ENCODE results near the gene NAMPT. TPM values are rescaled to one million over a fixed set of nuclear protein-coding genes. Genes with fewer than 3 reads are reported as not detected.

Gene NAMPT
- total RNA-seq, 1 donor from 2014 or later = 64.4 TPM

GRCh38 chr7:106247841-106248240, 36.9 kb downstream of the NAMPT start:
- H3K4me1 Mint-ChIP-seq (ENCODE audit: unreplicated experiment) = no peaks in the 10 kb centered on the region
- H3K36me3 Mint-ChIP-seq (ENCODE audit: unreplicated experiment) = peaks cover 46% of the 10 kb centered on the region
- DNase-seq (ENCODE audit: extremely low spot score, unreplicated experiment) = no peak
- H3K27ac Mint-ChIP-seq (ENCODE audit: unreplicated experiment) = no peak overlapping the region
- no peak overlapping the region for H3K4me3 Mint-ChIP-seq (ENCODE audit: unreplicated experiment)
- no peaks in the 10 kb centered on the region for H3K27me3 Mint-ChIP-seq (ENCODE audit: unreplicated experiment)
- no peak for TF ChIP-seq CTCF (IDR thresholded peaks at IDR 0.05)
- peaks cover 18% of the 10 kb centered on the region for H3K9me3 Mint-ChIP-seq (ENCODE audit: unreplicated experiment)

DNA sequence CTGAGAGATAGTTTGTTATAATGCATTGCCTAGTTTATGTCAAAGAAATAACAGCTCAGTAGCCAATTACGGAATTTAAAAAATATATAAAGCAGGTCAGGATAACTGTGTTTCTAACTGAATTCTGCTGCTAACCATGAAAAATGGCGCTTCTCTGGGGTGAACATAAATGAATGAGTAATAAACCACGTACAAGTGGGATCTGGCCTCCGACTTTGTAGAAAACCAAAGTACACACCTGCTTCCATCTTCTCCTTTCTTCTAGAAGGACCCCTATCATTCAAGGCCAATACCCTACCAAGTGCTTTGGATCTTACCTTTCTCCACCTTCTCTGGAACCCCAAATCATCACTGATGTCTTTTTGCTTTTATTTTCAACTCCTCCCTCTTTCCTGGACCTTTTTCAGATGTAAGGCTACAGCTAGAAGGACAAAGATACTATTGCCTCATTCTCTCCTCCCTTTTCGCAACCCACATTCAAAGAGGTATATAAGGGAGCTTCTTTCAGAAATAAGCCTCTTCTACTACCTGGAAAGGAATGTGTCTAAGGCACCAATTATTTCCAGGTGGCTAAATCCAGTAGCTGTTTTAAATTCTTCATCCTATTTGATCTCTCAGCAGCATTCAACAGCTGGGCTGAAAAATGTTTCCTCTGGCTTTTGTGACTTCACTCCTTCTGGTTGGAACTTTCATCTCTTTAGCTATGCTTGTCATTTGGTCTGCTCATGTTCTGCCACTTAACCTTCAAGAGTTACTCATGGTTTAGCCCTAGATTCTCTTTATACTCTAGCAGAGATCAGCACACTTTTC, 37.7 kb downstream of the NAMPT start:
- no peak for DNase-seq (ENCODE audit: extremely low spot score, unreplicated experiment)
- H3K27me3 Mint-ChIP-seq (ENCODE audit: unreplicated experiment) = no peaks in the 10 kb centered on the region
- H3K4me3 Mint-ChIP-seq (ENCODE audit: unreplicated experiment) = no peak overlapping the region
- no peaks in the 10 kb centered on the region for H3K4me1 Mint-ChIP-seq (ENCODE audit: unreplicated experiment)
- no peak overlapping the region for H3K27ac Mint-ChIP-seq (ENCODE audit: unreplicated experiment)
- H3K9me3 Mint-ChIP-seq (ENCODE audit: unreplicated experiment) = peaks cover 18% of the 10 kb centered on the region
- peaks cover 40% of the 10 kb centered on the region for H3K36me3 Mint-ChIP-seq (ENCODE audit: unreplicated experiment)
- no peak for TF ChIP-seq CTCF (IDR thresholded peaks at IDR 0.05)

DNA sequence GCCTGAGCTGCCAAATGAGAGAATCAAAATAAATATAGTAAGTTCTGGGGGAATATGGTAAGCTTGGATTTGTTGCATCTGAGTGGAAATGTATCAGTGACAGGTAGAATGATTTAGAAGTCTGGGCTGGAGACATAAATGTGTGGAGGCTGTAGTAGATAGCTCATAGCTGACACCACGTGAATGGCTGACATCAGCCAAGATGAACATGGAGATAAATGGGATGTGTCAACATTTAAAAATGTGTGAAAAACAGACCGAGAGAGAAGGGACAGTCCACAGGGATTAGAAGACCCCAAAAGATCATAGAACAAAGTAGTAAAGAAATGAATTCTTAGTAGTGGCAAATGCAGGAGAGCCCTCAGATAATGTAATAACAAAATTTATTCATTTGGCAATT, 40.9 kb downstream of the NAMPT start:
- H3K36me3 Mint-ChIP-seq (ENCODE audit: unreplicated experiment) = peaks cover 25% of the 10 kb centered on the region
- no peak overlapping the region for H3K27ac Mint-ChIP-seq (ENCODE audit: unreplicated experiment)
- peaks cover 9% of the 10 kb centered on the region for H3K4me1 Mint-ChIP-seq (ENCODE audit: unreplicated experiment)
- H3K9me3 Mint-ChIP-seq (ENCODE audit: unreplicated experiment) = peaks cover 18% of the 10 kb centered on the region
- TF ChIP-seq CTCF (IDR thresholded peaks at IDR 0.05) = no peak
- no peak for DNase-seq (ENCODE audit: extremely low spot score, unreplicated experiment)
- no peak overlapping the region for H3K4me3 Mint-ChIP-seq (ENCODE audit: unreplicated experiment)
- H3K27me3 Mint-ChIP-seq (ENCODE audit: unreplicated experiment) = no peaks in the 10 kb centered on the region

- H3K4me1 Mint-ChIP-seq (ENCODE audit: unreplicated experiment) = peaks cover 25% of the 10 kb centered on the region
- H3K9me3 Mint-ChIP-seq (ENCODE audit: unreplicated experiment) = peaks cover 9% of the 10 kb centered on the region
- no peak for TF ChIP-seq CTCF (IDR thresholded peaks at IDR 0.05)
- DNase-seq (ENCODE audit: extremely low spot score, unreplicated experiment) = no peak
- H3K27ac Mint-ChIP-seq (ENCODE audit: unreplicated experiment) = no peak overlapping the region
- H3K27me3 Mint-ChIP-seq (ENCODE audit: unreplicated experiment) = no peaks in the 10 kb centered on the region
- H3K36me3 Mint-ChIP-seq (ENCODE audit: unreplicated experiment) = peaks cover 5% of the 10 kb centered on the region
- H3K4me3 Mint-ChIP-seq (ENCODE audit: unreplicated experiment) = no peak overlapping the region
These were observed 45.4 kb downstream of the NAMPT start for GRCh38 chr7:106239406-106239805.

GRCh38 chr7:106238830-106239229, 46.0 kb downstream of the NAMPT start:
- Mint-ChIP-seq H3K27ac (ENCODE audit: unreplicated experiment) (no peak overlapping the region), H3K4me1 (ENCODE audit: unreplicated experiment) (peaks cover 28% of the 10 kb centered on the region), H3K4me3 (ENCODE audit: unreplicated experiment) (no peak overlapping the region), H3K36me3 (ENCODE audit: unreplicated experiment) (no peaks in the 10 kb centered on the region), H3K27me3 (ENCODE audit: unreplicated experiment) (no peaks in the 10 kb centered on the region), H3K9me3 (ENCODE audit: unreplicated experiment) (peaks cover 3% of the 10 kb centered on the region)
- no peak for TF ChIP-seq CTCF (IDR thresholded peaks at IDR 0.05)
- DNase-seq (ENCODE audit: extremely low spot score, unreplicated experiment) = no peak
